H1 (cell line): Measurements from ENCODE around the gene RAB35. TPM values are rescaled to one million over a fixed set of nuclear protein-coding genes. Genes with fewer than 3 reads are reported as not detected.

Experiments used
- CTCF ChIA-PET: fragments of 300-600 bp; sonication (Branson Sonifier 250); formaldehyde crosslinking; loops from one replicate; lab custom pipeline; 2021; ENCODE audit not compliant: partially characterized antibody; lab: Charles Lee
- POLR2A ChIA-PET: fragments of 300-600 bp; sonication (Branson Sonifier 250); formaldehyde crosslinking; loops from one replicate; lab custom pipeline; 2021; ENCODE audit warnings: inconsistent platforms; ENCODE audit not compliant: partially characterized antibody; lab: Charles Lee
- DNase-seq, 2 experiments: peaks; one replicate each; pipeline versions ENCODE4 v3.0.0 to v3.0.0-alpha.2; 2010 to 2022; ENCODE audit warnings: low spot score in 2 of 2, low read depth in 1 of 2, mixed read lengths in 1 of 2
- FAIRE-seq: peaks from 2 replicates; lab custom pipeline; 2011; peaks lifted over from hg19 to GRCh38; lab: Jason Lieb, UNC
- H2AFZ ChIP-seq: 2 replicates; pipeline ENCODE4 v1.8.1; 2012; ENCODE audit warnings: low read length, inconsistent platforms
- H2AK5ac ChIP-seq: 2 replicates; pipeline ENCODE4 v1.6.1; 2013; ENCODE audit warnings: low read depth, low read length
- H2BK120ac ChIP-seq: replicated peaks from 2 replicates; pipeline ENCODE3; 2013; ENCODE audit warnings: low read depth, low read length, inconsistent platforms
- H2BK12ac ChIP-seq: 2 replicates; pipeline ENCODE4 v1.6.1; 2013; ENCODE audit warnings: low read depth, low read length
- H2BK15ac ChIP-seq: 2 replicates; pipeline ENCODE4 v1.6.1; 2013; ENCODE audit warnings: low read length
- H2BK20ac ChIP-seq: 2 replicates; pipeline ENCODE4 v1.6.1; 2013; ENCODE audit warnings: low read length
- H2BK5ac ChIP-seq: 2 replicates; pipeline ENCODE4 v1.6.1; 2013; ENCODE audit warnings: low read depth, low read length
- H3K14ac ChIP-seq: 2 replicates; pipeline ENCODE4 v1.6.1; 2013; ENCODE audit warnings: inconsistent platforms; ENCODE audit not compliant: insufficient read length
- H3K18ac ChIP-seq: 2 replicates; pipeline ENCODE4 v1.6.1; 2013; ENCODE audit warnings: low read length; ENCODE audit errors: extremely low read depth
- H3K23ac ChIP-seq: 2 replicates; pipeline ENCODE4 v1.6.1; 2013; ENCODE audit warnings: inconsistent platforms; ENCODE audit not compliant: insufficient read length
- H3K23me2 ChIP-seq: 2 replicates; pipeline ENCODE4 v1.6.1; 2013; ENCODE audit warnings: low read depth, low read length
- H3K27ac ChIP-seq: 2 replicates; pipeline ENCODE4 v1.6.1; 2011; ENCODE audit warnings: low read depth, low read length, inconsistent platforms
- H3K27me3 ChIP-seq, 4 experiments: replicated peaks in 1 of 4; 1 replicate in 1 of 4; 2 replicates in 3 of 4; pipeline versions ENCODE4 v1.6.1 to v1.8.1; 2011 to 2013; ENCODE audit warnings: low read length in 3 of 4, mild to moderate bottlenecking in 3 of 4, inconsistent platforms in 2 of 4, mixed read lengths in 2 of 4, moderate library complexity in 1 of 4; ENCODE audit not compliant: control insufficient read depth in 3 of 4, insufficient read depth in 3 of 4; ENCODE audit errors: extremely low read depth in 1 of 4
- H3K36me3 ChIP-seq, 4 experiments: 2 replicates each; pipeline versions ENCODE4 v1.6.1 to v1.8.1; 2011 to 2013; ENCODE audit warnings: mild to moderate bottlenecking in 4 of 4, low read length in 3 of 4, moderate library complexity in 2 of 4, control low read depth in 1 of 4, inconsistent platforms in 1 of 4; ENCODE audit not compliant: insufficient read depth in 4 of 4, control insufficient read depth in 2 of 4
- H3K4ac ChIP-seq: replicated peaks from 2 replicates; pipeline ENCODE3; 2013; ENCODE audit warnings: low read length, low read depth, mixed read lengths, inconsistent platforms; ENCODE audit not compliant: insufficient read length
- H3K4me1 ChIP-seq, 4 experiments: replicated peaks in 1 of 4; 1 replicate in 1 of 4; 2 replicates in 3 of 4; pipeline versions ENCODE4 v1.6.1 to v1.8.1; 2011 to 2013; ENCODE audit warnings: low read length in 3 of 4, inconsistent platforms in 2 of 4, mixed read lengths in 1 of 4; ENCODE audit not compliant: insufficient read depth in 4 of 4, control insufficient read depth in 3 of 4
- H3K4me2 ChIP-seq, 2 experiments: 2 replicates each; pipeline versions ENCODE4 v1.6.1 to v1.8.1; 2011 to 2013; ENCODE audit warnings: low read depth in 2 of 2, low read length in 2 of 2, control low read depth in 1 of 2, inconsistent platforms in 1 of 2, mild to moderate bottlenecking in 1 of 2; ENCODE audit not compliant: insufficient read depth in 1 of 2
- H3K4me3 ChIP-seq, 4 experiments: fragments of 200-600, 300-600 bp in 1 of 4; sonication (generic), shearing (Covaris generic), sonication (Bioruptor Twin) in 1 of 4; 2 replicates each; pipeline versions ENCODE4 v1.5.1 to v1.8.1; 2011 to 2016; ENCODE audit warnings: low read length in 4 of 4, low read depth in 3 of 4, control low read depth in 2 of 4, inconsistent platforms in 2 of 4, mild to moderate bottlenecking in 2 of 4, mixed read lengths in 1 of 4, moderate library complexity in 1 of 4; ENCODE audit not compliant: insufficient read depth in 2 of 4; ENCODE audit errors: extremely low read depth in 1 of 4
- H3K56ac ChIP-seq: replicated peaks from 2 replicates; pipeline ENCODE3; 2013; ENCODE audit warnings: low read depth, mild to moderate bottlenecking, mixed read lengths, low read length, inconsistent platforms; ENCODE audit not compliant: insufficient read length
- H3K79me1 ChIP-seq: 2 replicates; pipeline ENCODE4 v1.6.1; 2013; ENCODE audit warnings: low read depth, low read length, control low read depth
- H3K79me2 ChIP-seq, 2 experiments: 2 replicates each; pipeline versions ENCODE4 v1.6.1 to v1.8.1; 2012 to 2013; ENCODE audit warnings: low read length in 2 of 2, mild to moderate bottlenecking in 2 of 2, inconsistent platforms in 1 of 2; ENCODE audit not compliant: insufficient read depth in 2 of 2, control insufficient read depth in 1 of 2
- H3K9ac ChIP-seq, 4 experiments: replicated peaks in 1 of 4; 1 replicate in 1 of 4; 2 replicates in 3 of 4; pipeline versions ENCODE4 v1.6.1 to v1.8.1; 2011 to 2013; ENCODE audit warnings: low read depth in 3 of 4, low read length in 3 of 4, control low read depth in 2 of 4, mild to moderate bottlenecking in 2 of 4, moderate library complexity in 2 of 4, inconsistent platforms in 1 of 4; ENCODE audit errors: extremely low read depth in 1 of 4
- H3K9me3 ChIP-seq, 2 experiments: 2 replicates each; pipeline versions ENCODE4 v1.6.1 to v1.8.1; 2012 to 2013; ENCODE audit warnings: mild to moderate bottlenecking in 2 of 2, moderate library complexity in 2 of 2, control low read depth in 1 of 2, inconsistent platforms in 1 of 2, low read depth in 1 of 2, low read length in 1 of 2, mixed read lengths in 1 of 2; ENCODE audit not compliant: insufficient read depth in 2 of 2
- H4K20me1 ChIP-seq, 2 experiments: replicated peaks in 1 of 2; 2 replicates each; pipeline versions ENCODE3 to v1.8.1; 2011 to 2013; ENCODE audit warnings: inconsistent platforms in 2 of 2, low read length in 2 of 2, mild to moderate bottlenecking in 1 of 2; ENCODE audit not compliant: insufficient read depth in 2 of 2, control insufficient read depth in 1 of 2
- H4K5ac ChIP-seq: 2 replicates; pipeline ENCODE4 v1.6.1; 2013; ENCODE audit warnings: low read length, low read depth, mixed read lengths, inconsistent platforms; ENCODE audit not compliant: insufficient read length
- H4K8ac ChIP-seq: 2 replicates; pipeline ENCODE4 v1.8.0; 2013; ENCODE audit warnings: mild to moderate bottlenecking, moderate library complexity, low read length, inconsistent platforms; ENCODE audit not compliant: insufficient read depth; ENCODE audit errors: extremely low read depth
- H4K91ac ChIP-seq: replicated peaks from 2 replicates; pipeline ENCODE3; 2013; ENCODE audit warnings: low read length, mixed read lengths, inconsistent platforms; ENCODE audit not compliant: insufficient read length
- ATF3 ChIP-seq: IDR thresholded peaks from 2 replicates; pipeline ENCODE4 v1.6.1; 2011; ENCODE audit warnings: low read depth, mild to moderate bottlenecking, low read length; ENCODE audit not compliant: insufficient read depth
- BCL11A ChIP-seq, 2 experiments: IDR thresholded peaks; one replicate each; pipeline ENCODE4 v1.6.1; 2011; ENCODE audit warnings: low read depth in 2 of 2, low read length in 2 of 2, mild to moderate bottlenecking in 2 of 2
- CEBPB ChIP-seq: IDR thresholded peaks from 2 replicates; pipeline ENCODE4 v1.6.1; 2012; ENCODE audit warnings: low read depth, low read length
- CHD1 ChIP-seq: IDR thresholded peaks from 2 replicates; pipeline ENCODE4 v1.6.1; 2012; ENCODE audit warnings: low read depth, low read length, improper control_type of control experiment
- EGR1 ChIP-seq: IDR thresholded peaks from 2 replicates; pipeline ENCODE4 v1.6.1; 2011; ENCODE audit warnings: low read depth, low read length, borderline replicate concordance
- FOSL1 ChIP-seq: IDR thresholded peaks from 2 replicates; pipeline ENCODE4 v1.6.1; 2011; ENCODE audit warnings: mild to moderate bottlenecking, low read depth, low read length, moderate library complexity; ENCODE audit not compliant: insufficient read depth
- GTF2F1 ChIP-seq: IDR thresholded peaks from 2 replicates; pipeline ENCODE4 v1.6.1; 2012; ENCODE audit warnings: low read depth, low read length, improper control_type of control experiment, borderline replicate concordance
- HDAC6 ChIP-seq: IDR thresholded peaks from one replicate; pipeline ENCODE4 v1.7.1; 2012; ENCODE audit warnings: low read depth, mild to moderate bottlenecking, inconsistent platforms, low read length, moderate library complexity
- POU5F1 ChIP-seq: IDR thresholded peaks from 2 replicates; pipeline ENCODE4 v1.6.1; 2011; ENCODE audit warnings: low read depth, mild to moderate bottlenecking, low read length, moderate library complexity
- SP2 ChIP-seq: IDR thresholded peaks from 2 replicates; pipeline ENCODE4 v1.6.1; 2012; ENCODE audit warnings: mild to moderate bottlenecking, low read length, inconsistent platforms
- WGBS, 2 experiments: shearing (Covaris generic) in 1 of 2; methylation state at CpG; one replicate each; pipeline versions ENCODE4 v1.1.6 to v1.1.7; 2013 to 2015; ENCODE audit warnings: low lambda C conversion rate in 2 of 2, mixed read lengths in 2 of 2, inconsistent platforms in 1 of 2, low coverage in 1 of 2, missing lambda C conversion rate in 1 of 2; ENCODE audit not compliant: insufficient replicate concordance in 2 of 2, insufficient coverage in 1 of 2, insufficient read length in 1 of 2; ENCODE audit errors: extremely low coverage in 1 of 2, missing lambda C conversion rate in 1 of 2; 5-methylcytosine and 5-hydroxymethylcytosine counted together
- polyA plus RNA-seq, 7 experiments: library from polyadenylated mRNA; depleted of rRNA in 3 of 7; stranded (reverse) in 5 of 7; unstranded in 2 of 7; fragments of >200 nt in 5 of 7; fragments of 200-250 nt in 2 of 7; gene quantifications; 1 replicate in 5 of 7; 2 replicates in 1 of 7; 4 replicates in 1 of 7; pipeline versions ENCODE4 v1.2.1 to v1.2.3, GENCODE V29; 2011 to 2013; ENCODE audit warnings: missing spikeins in 2 of 7, mixed read lengths in 2 of 7
- total RNA-seq: library from RNA; stranded (reverse); fragmentation: NEBNext Ultra II Directional; extraction: Animal tissue kit (Norgen Biotek cat#: 25700); gene quantifications from 2 replicates; pipeline ENCODE4 v1.2.1, GENCODE V29; 2021

RAB35 gene
- total and polyA plus RNA-seq, 2 of the 8 experiments (the other 6 are each of a cell fraction or from before 2014, with no cell fraction given) = 33.4 to 39.0 TPM

GRCh38 chr12:120090206-120090605 is 26.3 kb downstream of the RAB35 start:
- H3K79me2 ChIP-seq = no peaks in the 10 kb centered on the region
- H3K4me1 ChIP-seq = peaks cover 14 to 46% (median 35%) of the 10 kb centered on the region in 4 experiments
- FAIRE-seq (no peak), DNase-seq (no peak)
- H3K23me2 ChIP-seq = peaks cover 4% of the 10 kb centered on the region; the same call in 1 of the 2 replicates
- H4K8ac ChIP-seq = no peak overlapping the region
- H3K4me3 ChIP-seq = no peak overlapping the region
- no peak overlapping the region for H3K4me2 ChIP-seq
- peaks cover 0 to 4% of the 10 kb centered on the region in 2 experiments for H4K20me1 ChIP-seq
- no peak overlapping the region for H3K23ac ChIP-seq
- no peak overlapping the region for H2BK20ac ChIP-seq
- H3K36me3 ChIP-seq = no peaks in the 10 kb centered on the region; a peak in 1 of 8 replicates
- no peak overlapping the region for H3K56ac ChIP-seq
- H3K27ac ChIP-seq = no peak overlapping the region
- TF ChIP-seq BCL11A (IDR thresholded peaks at IDR 0.05; ENCODE audit: low read depth in 2 of 2, low read length in 2 of 2) (no peak), CHD1 (no peak), GTF2F1 (no peak), HDAC6 (no peak), ATF3 (no peak), SP2 (no peak), FOSL1 (no peak), CEBPB (no peak), POU5F1 (no peak), EGR1 (no peak)
- H2BK5ac ChIP-seq = no peak overlapping the region
- no peak overlapping the region for H3K14ac ChIP-seq
- 0 out of 2 replicates have a peak overlapping the region, but pooled peaks have one; percentile 65 for H2BK15ac ChIP-seq
- ChIA-PET POLR2A (interaction anchor here (0.6 to 11.7 kb wide), 6 partner anchors 11 to 112 kb away, joined by 3 to 96 read pairs (median 8); partner anchors contain the start of genes BICDL1, RAB35 and RPLP0), CTCF (interaction anchor here (0.5 to 2.1 kb wide), 4 partner anchors 9 to 135 kb away, joined by 3 to 4 read pairs (median 4); partner anchors contain the start of gene RAB35)
- H2AFZ ChIP-seq = no peak overlapping the region
- no peaks in the 10 kb centered on the region for H3K79me1 ChIP-seq
- H2AK5ac ChIP-seq = no peak overlapping the region
- WGBS, 2 experiments = 92% methylated on average over 3 of the region's 3 CpGs; no CpG with 5 or more reads in 1 of the 2 experiments
- H4K5ac ChIP-seq = no peak overlapping the region
- H3K9me3 ChIP-seq = no peaks in the 10 kb centered on the region
- H2BK120ac ChIP-seq = no peak overlapping the region
- no peaks in the 10 kb centered on the region for H3K27me3 ChIP-seq
- H2BK12ac ChIP-seq = 0 out of 2 replicates have a peak overlapping the region, but pooled peaks have one; percentile 60
- no peak overlapping the region; a peak in 1 of 7 replicates for H3K9ac ChIP-seq
- H4K91ac ChIP-seq = no peak overlapping the region
- no peak overlapping the region for H3K18ac ChIP-seq
- no peak overlapping the region for H3K4ac ChIP-seq
